Hematopoietic multipotent progenitor cell treated with erythropoietin and hydrocortisone succinate and interleukin-3 and kit ligand, for 4 days (in vitro differentiated cells): ENCODE measurements around the gene MYO3B.
"Not testable (repeated sequence)": the region's sequence is repeated elsewhere in the genome, so short reads cannot be mapped to it uniquely, and the experiment has no call there.

ENCODE experiments used
- DNase-seq: peaks from one replicate; pipeline ENCODE4 v3.0.0-alpha.2; 2015

Gene MYO3B

DNA sequence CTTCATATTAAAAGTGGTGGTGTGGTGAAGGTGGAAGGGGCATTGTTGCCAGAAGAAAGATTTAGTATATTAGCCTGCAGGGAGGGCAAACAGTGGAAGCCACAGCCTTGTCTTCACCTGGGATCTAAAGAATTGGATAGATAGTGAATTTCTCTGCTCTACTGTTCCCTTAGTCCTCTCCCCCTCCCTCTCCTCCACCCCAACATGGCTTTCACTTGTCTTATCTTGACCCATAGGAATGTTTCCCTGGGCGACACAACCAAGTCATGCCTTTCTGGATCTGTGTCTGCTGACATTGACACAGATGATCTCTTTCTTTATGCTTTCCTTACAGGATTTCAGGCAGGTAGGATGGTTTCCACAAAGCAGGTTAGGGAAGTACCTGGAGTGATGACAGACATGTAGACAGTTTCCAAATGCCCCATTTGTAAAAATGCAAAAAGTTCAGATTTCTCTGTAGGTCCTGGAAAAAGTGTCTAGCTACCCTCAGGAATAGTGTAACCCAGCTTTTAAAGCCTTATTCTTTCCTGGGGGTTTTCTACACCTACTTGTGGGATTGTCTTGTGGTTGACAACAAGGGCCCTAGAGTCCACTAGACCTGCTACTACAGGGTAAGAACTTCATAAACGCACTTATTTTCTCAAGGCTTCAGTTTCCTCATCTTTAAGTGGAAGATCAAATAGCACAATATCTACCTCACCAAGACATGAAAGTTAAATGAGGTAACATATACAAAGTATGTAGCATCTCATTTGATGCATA is 353.0 kb downstream of the MYO3B start:
- no peak for DNase-seq

DNA sequence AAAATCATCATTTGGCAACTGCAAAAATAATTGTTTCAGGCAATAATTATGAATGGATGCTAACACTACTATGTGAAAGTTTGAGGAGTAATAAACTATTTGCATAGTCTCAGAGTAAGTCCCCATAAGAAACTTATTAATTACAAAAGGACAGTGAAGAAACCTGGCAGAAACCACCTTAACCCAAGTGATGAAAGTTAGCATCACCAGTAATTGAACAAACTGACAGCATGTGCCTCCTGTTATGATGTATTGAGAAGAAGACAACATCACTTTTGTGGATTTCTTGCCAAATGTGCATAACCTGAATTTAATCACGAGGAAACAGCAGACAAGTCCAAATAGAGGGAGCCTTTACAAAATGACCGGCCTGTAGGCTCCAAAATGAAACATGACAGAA is 353.9 kb downstream of the MYO3B start:
- DNase-seq = no peak

DNA sequence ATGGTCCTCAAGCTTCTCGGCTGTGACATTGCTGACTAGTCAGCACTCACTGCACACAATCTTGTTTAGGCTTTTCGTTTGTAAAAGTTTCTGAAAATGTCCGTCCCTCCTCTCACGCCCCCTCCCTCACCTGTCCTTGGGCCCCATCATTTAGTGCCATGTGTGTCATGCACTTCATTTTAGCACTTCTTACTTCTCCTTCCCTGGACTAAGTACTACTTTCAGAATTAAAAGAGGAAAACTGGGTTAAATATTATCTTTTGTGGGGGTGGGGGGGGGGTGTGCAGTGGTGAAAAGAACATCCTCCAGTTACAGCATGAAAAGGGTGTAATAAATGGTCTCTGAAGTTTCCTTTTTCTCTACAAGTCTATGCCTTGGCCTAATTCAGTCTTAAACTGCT is 355.2 kb downstream of the MYO3B start:
- no peak for DNase-seq

DNA sequence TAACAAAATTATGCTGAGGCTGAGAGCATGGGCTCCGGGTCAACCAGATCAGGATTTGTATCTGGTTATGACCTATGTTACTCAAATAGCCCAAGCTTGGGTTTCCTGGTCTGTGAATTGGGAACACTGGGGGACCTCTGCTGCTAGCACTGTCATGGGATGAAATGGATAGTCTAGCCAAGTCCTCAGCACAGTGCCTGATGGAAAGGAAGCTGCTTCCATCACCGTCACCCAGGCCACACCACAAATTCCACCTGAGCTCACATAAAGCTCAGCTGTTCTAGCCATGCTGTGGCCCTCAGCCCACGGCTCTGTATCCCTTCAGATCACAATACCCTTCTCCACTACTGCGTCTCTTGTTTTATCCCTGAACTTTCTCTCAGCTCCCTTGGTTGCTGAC is 357.6 kb downstream of the MYO3B start:
- DNase-seq = no peak

DNA sequence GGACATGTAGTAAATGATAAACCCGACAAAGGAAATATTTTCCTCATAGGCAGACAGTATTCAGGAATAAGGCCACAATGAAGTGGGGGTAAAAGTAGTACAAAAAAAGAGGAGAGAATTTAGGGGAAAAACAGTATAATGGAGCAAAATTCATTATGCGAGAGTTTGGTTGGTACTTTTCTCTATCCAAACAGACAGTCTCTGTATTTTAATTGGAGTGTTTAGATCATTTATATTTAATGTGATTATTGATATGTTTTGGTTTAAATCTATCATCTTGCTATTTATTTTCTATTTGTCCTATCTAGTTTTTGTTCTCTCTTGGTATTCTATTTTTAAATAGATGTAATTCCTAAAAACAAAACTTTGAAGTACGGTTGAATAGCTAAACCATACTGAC is 366.9 kb downstream of the MYO3B start:
- no peak for DNase-seq

DNA sequence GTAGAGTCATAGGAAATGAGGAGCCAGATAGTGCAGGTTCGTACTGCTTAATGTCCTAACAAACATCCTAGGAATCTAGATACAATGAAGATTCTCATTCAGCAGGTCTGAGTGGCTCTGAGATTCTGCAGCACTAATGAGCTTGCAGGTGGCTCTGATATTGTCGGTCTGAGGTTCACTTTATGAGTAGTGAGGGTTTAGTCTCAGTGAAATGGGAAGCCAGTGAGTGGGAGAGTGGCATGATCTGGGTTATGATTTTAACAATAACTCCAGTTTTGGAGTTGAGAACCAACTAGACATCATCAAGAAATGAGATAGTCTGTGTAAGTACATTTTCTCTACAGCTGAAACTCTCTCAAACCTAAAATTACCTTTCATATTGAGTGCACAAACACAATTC is 370.4 kb downstream of the MYO3B start:
- DNase-seq = no peak

DNA sequence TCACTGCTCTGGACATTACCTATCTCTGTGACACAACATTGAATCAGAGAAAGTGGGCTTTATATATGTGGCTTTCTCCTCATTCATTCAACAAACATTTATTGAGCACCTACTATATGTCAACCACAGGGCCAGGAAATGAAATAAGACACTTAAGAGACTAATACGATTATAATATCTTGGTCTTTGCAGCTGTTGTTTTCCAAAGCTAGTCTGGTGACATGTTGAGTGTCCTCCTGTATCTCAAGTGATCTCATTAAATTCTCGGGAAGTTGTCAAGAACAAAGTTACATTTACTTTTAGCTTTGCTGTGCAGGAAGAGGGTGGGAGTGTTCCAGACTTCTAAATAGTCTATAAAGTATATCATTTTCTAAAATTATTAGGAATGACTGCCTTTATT is 372.6 kb downstream of the MYO3B start:
- DNase-seq = no peak

DNA sequence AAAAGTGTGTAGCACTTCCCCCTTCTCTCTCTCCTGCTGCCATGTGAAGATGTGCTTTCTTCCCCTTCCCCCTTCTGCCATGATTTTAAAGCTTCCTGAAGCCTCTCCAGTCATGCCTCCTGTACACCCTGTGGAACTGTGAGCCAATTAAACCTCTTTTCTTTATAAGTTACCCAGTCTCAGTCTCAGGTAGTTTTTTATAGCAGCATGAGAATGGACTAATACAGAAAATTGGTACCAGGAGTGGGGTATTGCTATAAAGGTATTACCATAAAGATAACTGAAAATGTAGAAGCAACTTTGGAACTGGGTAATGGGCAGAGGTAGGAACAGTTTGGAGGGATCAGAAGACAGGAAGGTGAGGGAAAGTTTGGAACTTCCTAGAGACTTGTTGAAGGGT is 374.0 kb downstream of the MYO3B start:
- DNase-seq = not testable (repeated sequence)

DNA sequence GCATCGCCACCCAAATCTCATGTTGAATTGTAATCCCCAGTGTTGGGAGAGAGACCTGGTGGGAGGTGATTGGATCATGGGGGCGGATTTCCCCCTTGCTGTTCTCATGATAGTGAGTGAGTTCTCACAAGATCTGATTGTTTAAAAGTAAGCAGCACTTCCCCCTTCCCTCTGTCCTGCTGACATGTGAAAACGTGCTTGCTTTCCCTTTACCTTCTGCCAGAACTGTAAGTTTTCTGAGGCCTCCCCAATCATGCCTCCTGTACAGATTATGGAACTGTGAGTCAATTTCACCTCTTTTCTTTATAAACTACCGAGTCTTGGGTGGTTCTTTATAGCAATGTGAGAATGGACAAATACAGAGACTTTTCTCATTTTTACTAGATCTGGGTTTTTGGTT is 375.8 kb downstream of the MYO3B start:
- no peak for DNase-seq

DNA sequence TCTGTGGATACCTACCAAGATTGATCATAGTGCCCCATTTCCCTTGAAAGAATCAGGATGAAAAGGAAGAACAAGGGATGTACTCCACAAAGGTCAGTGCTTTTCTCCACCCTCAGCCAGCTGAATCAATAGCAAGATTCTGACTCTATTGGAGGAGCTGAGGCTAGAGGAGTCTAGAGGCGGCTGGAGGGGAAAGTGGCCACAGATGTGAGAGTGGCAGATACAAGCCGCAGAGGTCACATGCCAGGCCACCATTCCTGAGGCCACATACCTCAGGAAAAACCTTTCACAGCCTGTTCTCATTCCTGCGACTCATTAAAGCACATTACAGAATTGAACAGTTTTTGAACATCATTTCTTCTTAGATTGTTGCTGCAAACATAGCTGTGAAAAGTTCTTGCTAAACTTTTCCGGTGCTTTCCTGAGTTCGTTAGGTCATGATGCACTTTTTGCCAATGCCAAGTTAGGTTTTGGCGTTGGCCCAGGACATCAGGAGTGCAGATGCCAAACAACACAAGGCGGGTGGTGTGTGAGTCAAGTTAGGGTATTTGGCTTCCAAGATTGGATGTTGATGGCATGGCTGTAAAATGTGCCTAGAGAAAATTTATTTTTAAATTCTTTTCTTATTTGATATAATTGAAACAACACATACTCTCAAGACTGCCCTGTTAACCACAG is 376.5 kb downstream of the MYO3B start:
- DNase-seq = no peak

DNA sequence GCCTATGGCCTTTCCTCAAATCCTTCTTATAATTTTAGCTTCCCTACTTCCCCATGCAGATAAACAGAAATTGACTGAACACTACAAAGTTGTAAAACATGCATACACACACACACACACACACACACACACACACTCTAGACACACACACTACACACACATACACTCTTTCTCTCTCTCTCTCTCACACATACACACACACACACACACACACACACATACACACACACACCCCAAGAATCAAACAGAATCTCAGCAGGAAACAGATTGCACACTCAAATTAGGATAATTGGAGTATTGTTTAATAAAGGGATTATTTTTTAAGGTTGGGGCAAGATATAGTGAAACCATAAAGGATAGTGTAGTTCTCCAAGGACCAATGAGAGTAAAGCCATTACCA is 385.0 kb downstream of the MYO3B start:
- DNase-seq = no peak

DNA sequence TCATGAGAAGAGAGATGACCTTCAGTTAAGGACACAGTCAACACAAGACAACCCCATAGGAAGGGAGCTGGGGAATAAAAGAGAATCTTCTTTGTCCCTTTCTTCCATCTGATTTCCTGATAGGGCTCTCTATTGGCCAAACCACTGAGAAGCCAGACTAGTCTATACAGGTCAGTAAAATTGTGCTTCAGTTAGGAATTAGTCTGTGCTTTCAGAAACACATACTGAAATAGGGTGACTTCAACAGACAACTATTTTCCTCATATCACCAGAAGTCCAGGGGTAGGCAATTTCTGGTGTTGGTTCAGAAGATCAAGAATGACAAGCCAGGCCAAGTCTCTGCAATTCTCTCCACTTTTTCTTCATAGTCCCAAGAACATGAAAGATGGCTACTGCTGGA is 385.5 kb downstream of the MYO3B start:
- no peak for DNase-seq

DNA sequence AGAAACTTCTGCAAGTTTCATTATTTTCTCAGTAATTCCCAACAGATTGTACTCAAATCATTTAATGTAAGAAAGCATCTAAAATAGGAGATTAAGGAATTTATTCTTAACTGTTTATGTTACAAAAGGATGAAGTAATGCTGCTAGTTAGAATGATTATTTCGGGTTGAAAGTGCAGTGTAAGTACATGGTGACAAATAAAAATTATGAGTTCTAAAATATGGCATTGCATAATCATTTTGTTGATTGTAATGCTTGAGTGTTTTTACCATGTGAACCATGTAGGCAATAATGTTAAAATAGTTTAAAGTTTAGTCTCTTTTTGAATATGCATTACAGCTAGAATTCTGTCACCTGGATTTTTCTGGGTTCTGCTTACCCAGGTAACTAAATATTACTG is 388.2 kb downstream of the MYO3B start:
- DNase-seq = no peak

DNA sequence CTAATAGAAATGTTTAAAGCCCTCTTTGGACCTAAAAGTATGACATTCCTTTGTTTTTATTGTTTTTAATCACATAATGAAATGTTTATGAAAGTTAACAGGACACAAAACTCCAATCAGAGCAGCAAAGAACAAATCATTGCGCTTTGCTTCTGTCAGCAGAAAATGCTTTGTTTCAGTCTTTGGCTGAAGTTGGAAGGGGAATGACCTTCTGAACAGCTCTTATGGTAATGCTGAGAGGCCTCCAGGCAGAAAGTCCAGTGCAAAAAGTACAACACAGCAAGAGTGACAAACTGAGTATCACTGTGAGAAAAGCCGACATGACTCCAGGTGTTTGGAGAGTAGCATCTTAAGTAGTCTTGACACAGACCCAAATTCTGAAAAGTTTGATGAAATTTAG is 389.5 kb downstream of the MYO3B start:
- DNase-seq = no peak

DNA sequence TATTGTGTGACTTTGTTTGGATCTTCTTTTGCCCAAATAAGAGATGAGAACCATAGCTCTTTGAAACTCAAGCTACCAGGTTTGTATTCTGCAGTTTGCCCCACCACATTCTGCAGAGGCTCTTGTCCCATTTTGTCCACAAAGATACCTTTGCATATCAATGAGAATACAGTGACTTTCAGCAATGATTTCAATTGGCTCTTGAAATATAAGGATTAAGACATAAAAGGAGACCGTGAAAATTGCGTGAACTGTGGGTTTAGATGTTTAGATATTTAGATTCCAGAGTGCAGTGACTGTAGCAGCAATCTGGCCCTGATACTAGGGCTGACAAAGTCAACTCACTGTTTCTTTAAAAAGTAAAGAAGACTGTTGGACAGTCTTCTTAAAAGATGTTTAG is 390.6 kb downstream of the MYO3B start:
- DNase-seq = no peak

DNA sequence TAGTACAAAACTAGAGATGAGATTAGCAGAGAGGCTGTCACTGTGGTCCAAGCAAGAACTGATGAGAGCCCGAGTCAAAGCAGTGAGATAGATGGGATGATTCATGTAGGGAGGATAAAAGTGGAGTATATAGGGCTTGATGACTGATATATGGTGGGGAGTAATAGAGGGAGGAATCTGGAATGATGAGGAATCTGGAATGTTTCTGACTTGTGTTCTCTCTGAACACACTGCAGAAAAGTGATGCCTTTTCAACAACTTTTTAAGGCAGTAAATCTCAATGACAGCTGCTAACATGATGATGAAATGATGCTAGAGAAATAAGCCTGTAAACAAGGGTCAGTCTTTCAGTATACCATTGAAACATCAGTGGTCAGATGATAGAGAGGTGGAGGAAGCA is 393.7 kb downstream of the MYO3B start:
- DNase-seq = no peak

DNA sequence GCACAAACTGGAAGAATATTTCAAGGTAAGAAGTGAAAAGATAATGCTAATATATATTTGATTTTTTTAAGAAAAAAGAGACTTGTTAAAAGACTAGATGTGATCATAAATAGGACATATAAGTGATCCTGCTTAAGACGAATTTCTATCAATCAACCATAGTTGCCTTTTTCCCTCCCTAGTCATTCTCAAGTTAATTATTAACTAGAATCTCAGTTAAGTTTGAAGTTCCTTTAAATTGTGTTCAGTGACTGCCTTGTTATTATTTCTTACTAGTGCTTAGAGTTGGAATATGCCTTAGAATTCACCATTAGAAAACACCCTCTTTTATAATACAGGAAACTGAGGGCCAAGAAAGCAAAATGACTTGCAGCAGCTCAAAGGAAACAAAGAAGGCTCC is 395.7 kb downstream of the MYO3B start:
- DNase-seq = no peak

DNA sequence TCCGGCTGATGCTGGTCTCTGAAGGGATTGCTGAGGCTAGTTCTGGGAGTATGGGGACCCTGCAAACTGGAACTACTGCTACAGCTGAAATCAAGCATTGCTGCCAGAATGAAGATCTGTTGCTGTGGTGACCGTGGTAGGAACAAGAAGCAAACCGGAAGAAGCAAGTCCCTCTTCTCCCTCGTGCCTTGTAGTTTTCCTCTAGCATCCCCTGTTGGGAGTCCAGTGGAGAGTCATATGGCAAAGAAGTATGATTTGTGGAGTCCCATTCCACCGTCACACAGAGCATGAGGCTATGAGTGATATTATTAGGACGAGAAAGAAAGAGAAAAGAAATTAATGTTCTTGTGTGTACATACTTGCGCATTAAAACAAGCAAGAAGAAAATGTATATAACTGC is 398.3 kb downstream of the MYO3B start:
- no peak for DNase-seq

DNA sequence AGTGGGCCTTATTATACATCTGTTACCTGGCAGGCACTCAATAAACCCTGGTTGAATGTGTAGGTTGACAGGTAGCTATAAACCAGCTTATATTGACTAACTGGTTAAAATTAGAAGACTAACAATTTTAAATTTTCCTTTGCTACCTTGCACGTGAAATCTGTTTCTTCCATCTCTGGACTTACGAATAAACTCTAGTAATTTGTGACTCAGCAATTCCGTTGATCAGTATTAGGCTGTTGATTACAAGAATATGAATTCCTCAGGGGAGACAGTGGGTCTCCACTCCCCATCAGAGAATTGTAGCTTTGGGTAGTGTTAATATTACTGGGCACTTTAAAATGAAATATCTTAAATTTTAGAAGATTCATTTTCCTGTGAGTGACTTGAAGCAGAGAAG is 399.4 kb downstream of the MYO3B start:
- DNase-seq = no peak

DNA sequence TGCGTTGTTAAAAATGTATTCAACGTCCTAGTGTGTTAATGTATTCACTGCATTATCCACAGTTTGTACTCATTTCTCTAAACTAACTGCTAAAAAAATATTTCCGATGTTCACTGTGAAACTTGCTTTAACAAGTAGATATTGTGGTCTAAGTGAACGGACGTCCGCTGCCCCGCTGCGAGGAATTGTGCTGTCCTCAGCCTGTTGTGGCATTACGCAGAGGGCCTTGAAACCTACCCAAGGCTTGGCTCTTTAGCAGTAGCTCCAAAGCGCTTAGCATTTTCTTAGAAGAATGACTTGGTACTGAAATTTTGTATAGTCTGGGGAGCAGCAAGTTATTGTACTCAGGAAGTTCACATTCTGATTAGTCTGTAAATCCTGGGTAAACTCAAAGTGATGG is 400.7 kb downstream of the MYO3B start:
- DNase-seq = no peak

DNA sequence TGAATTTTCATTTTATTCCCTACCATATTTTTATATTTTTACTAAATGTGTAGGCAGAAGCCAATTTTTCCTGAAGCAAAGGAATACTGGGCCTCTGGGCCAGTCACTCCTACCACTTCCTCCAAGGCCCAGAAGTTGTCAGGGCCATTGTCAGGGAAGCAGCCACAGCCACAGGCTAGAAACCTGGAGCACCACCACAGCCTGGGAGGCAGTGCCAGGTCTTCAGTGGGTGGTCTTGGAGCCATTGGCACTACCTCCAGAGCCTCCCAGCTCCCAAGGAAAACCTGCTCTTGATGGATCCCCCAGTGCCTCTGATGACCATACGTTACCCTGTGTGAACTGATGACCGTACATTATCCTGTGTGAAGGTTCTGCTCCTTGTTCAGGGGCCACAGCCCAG is 401.6 kb downstream of the MYO3B start:
- no peak for DNase-seq

DNA sequence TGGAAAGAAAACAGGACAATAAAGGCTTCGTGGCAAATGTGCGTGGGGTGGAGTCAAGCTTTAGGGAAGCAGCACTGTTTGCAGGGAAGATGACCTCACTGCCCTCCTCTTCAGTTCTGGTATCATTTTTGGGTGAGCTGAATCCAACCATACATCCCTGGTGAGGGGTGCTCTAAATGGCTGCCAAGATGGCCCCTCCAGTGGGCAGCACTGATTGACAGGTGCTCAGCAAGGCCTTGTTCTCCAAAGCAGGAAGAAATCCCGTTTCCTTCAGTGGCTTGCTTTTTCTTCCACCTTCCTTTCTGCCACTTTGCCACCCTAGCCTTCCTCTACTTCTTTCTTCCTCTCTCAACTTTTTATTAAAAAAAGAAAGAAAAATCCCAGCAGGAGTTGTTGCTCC is 404.4 kb downstream of the MYO3B start:
- no peak for DNase-seq

DNA sequence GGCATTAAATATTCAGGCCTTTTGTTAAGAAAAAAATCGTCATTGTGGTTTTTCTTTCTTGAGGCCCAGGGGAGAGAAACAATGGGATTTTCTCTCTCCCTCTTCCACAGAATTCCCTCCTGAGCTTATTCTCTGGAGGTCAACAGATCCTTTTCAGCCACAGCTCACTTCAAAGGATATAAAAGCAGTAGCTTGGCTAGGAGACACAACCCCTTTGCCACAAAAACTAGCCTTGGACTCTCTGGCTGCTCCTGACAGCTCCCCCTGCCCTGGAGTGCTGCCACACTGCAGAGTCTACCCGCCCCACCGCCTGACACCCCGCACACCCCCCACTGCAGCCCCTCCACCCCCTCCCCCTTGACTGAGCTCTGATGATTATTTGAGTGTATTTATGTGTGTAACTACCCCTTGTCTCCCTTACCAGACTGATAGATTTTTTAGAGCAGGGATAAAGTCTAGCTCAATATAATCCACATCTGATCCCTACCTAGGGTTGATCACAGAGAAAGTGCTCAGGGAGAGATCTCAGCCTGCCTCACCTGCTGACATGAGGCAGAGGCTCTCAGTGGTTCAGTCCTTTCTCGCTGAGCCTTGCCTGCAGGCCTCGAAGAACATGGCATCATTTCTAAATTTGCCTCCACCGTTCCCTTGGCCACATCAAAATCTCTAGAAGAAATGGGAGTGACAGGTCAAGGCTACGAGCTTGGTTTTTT is 405.0 kb downstream of the MYO3B start:
- no peak for DNase-seq

DNA sequence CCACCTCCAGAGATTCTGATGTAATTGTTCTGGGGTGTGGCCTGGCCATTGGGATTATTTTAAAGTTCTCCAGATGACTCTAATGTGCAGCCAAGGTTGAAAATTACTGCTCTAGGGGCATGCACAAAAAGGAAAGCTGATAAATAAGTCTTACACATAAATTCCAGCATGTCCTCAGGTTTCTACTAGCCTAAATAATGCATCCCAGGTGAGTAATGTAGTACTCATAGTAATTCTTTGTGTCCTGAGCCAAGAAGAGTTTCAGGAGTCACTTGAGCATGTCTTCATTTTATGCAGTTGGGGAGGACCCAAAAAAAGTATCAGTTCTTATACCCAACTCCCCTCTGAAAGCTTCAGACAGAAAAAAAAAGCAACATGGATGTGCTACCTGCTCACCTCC is 407.1 kb downstream of the MYO3B start:
- no peak for DNase-seq
